Omental fat pad (tissue), 4 donors: Measurements from ENCODE around the gene GPR107. TPM values are rescaled to one million over a fixed set of nuclear protein-coding genes. Genes with fewer than 3 reads are reported as not detected.

Source experiments
- ATAC-seq: fragments of 150-250 bp; one replicate; pipeline ENCODE4 v1.9.1; 2016; ENCODE audit warnings: mild to moderate bottlenecking, moderate library complexity; ENCODE audit not compliant: low FRiP score
- DNase-seq: peaks from one replicate; pipeline ENCODE4 v3.0.0-alpha.2; 2019; ENCODE audit warnings: low spot score
- total RNA-seq, 4 donors: library from RNA; depleted of rRNA; stranded (reverse); fragments of >200 nt; gene quantifications; one replicate each; pipeline ENCODE4 v1.1.0, GENCODE V29; 2016
- TF ChIP-seq, protein P1 (sequence below), 3 donors: fragments of 450-650 bp; IDR thresholded peaks; one replicate each; pipeline ENCODE4 v1.5.1; 2016 to 2017; ENCODE audit warnings: antibody characterized with exemption in 3 of 3, mild to moderate bottlenecking in 3 of 3, moderate library complexity in 2 of 3

GPR107 gene
- total RNA-seq, 4 donors from 2014 or later, result 17.5 to 24.1 (median 20.0) TPM

DNA sequence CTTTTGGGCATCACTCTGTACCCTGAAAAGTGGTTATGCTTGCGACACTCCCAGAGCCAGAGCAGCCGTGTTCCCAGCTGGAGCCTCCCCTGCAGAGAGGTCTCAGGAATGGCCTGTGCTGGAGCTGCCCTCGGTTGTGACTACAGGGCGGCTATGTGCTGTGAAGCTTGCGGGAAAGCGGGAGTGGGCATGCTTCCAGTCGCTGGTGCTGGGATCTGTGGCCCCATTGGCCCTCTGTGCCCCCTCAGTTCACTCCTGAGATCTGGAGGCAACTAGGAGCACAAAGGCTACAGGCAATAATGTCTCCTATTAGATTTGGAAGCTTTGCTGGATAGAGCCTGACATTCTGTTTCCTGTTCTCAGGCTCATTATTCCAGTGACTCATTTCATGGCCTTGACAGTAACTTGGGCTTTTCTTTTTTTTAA, 56.9 kb downstream of the GPR107 start:
- DNase-seq (no peak), ATAC-seq (no peak)
- TF ChIP-seq, protein P1, sequence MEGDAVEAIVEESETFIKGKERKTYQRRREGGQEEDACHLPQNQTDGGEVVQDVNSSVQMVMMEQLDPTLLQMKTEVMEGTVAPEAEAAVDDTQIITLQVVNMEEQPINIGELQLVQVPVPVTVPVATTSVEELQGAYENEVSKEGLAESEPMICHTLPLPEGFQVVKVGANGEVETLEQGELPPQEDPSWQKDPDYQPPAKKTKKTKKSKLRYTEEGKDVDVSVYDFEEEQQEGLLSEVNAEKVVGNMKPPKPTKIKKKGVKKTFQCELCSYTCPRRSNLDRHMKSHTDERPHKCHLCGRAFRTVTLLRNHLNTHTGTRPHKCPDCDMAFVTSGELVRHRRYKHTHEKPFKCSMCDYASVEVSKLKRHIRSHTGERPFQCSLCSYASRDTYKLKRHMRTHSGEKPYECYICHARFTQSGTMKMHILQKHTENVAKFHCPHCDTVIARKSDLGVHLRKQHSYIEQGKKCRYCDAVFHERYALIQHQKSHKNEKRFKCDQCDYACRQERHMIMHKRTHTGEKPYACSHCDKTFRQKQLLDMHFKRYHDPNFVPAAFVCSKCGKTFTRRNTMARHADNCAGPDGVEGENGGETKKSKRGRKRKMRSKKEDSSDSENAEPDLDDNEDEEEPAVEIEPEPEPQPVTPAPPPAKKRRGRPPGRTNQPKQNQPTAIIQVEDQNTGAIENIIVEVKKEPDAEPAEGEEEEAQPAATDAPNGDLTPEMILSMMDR (IDR thresholded peaks at IDR 0.05), result no peak

DNA sequence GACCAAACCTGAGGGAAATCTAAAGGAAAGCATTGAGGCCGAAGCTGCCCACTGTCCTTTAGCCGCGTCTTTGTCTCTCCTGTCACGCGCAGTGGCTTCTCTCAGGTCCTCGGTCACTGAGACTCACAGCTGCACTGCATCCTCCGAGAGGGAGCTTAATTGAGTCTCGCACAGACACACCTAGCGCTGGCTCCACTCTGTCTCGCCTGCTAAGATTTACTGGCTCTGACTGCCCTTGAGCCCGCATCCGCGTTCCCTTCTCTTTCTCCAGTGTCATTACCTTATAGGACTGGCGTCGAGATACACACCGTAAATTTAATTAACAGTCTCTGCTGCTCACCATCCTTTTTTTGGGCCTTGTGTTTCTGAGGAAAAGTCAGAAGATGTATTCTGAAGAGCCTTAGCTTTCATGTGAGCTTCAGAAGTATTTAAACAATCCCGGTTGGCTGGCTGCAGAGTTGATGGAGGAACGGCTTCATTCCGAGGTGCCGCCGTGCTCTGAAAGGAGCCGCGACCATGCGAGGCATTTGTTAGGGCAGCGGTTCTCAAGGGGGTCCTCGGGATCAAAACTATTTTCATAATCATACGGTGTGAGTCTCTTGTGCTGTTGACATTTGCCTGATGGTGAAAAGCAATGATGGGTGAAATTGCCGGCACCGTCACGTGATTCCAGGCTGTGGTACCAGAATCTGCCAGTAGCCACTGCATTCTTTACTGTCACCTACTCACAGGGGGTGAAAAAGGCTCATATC, 58.3 kb downstream of the GPR107 start:
- DNase-seq (no peak), ATAC-seq (no peak)
- TF ChIP-seq, protein P1 (IDR thresholded peaks at IDR 0.05), result no peak

DNA sequence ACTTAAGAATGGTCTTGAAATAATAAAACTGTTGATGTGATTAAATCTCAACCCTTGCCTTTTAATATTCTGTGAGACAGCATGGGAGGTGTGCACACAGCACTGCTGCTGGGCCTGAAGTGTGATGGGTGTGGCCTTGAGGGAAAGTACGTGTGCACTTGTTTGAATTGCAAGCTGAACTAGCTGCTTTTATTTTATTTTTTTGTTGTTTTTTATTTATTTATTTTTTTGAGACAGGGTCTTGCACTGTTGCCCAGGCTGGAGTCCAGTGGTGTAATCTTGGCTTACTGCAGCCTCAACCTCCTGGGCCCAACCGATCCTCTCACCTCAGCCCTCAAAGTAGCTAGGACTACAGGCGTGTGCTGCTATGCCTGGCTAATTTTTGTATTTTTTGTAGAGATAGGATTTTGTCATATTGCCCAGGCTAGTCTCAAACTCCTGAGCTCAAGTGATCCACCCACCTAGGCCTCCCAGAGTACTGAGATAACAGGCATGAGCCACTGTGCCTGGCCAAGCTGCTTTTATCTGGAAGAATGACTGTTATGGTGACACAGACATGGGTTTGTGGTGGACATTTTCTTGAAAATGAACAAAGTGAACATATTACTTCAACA, 58.9 kb downstream of the GPR107 start:
- DNase-seq (no peak), ATAC-seq (no peak)
- TF ChIP-seq, protein P1 (IDR thresholded peaks at IDR 0.05), result no peak

DNA sequence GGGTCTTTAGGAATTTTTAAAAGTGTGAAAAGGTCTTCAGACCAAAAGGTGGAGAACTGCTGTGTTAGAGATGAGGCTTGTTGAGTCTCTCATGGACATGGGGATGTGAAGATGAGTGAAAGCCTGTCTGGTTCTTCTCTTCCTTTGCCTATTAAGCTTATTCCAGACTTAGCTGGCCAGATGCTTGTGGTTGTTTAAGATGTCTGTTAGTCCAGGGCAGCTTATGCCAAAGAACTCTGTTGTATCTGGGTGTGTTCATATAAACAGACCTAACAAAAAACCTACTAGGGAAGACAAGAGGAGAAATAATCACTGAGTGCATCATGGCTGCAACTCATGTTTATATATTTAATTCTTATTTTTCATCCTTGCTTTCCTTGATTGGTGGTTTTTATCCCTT, 61.0 kb downstream of the GPR107 start:
- ATAC-seq, result no peak
- TF ChIP-seq, protein P1 (IDR thresholded peaks at IDR 0.05), result no peak

DNA sequence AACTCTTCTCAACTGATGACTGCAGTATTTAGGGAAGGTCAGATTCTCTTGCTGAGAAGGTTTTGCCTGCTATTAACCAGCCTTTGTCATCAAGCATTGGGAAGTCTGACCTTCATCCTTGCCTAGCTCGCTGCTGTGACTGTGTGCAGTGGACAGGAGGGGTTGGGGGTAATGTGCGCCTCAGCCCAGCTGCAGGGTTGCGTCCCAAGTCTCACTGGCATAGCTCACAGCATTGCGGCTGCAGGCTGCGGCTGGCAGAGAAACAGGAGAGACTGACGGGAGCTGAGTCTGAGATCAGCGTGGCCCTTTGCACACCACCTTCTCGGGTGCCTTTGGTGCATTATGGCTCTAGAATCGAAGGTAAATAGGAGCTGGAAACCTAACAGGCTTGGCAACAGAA, 62.6 kb downstream of the GPR107 start:
- TF ChIP-seq, protein P1 (IDR thresholded peaks at IDR 0.05), result no peak
- no peak for ATAC-seq

More for the DNA sequence above, 61.0 kb downstream of the GPR107 start:
- DNase-seq, result no peak

DNA sequence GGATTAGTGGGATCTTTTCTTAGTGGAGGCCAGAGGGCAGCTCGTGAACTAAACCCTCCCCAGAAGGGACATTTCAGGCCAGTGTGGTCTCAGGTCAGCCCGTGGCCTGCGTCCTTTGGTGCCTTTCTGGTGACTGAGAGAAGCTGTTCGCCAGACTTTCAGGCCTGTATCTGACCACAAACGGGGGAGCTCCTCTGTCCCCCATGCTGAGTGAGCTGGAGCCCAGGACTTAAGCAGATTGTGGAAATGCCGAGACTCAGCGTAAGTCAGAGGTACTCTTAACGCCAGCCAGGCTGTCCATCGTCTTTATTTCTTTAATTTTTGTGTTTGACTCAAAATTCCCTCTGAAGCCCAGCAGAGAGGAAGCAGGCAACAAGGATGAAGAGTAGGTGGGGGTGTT, 63.7 kb downstream of the GPR107 start:
- no peak for DNase-seq
- ATAC-seq, result no peak

More for the DNA sequence above, 62.6 kb downstream of the GPR107 start:
- no peak for DNase-seq

More for the DNA sequence above, 63.7 kb downstream of the GPR107 start:
- TF ChIP-seq, protein P1 (IDR thresholded peaks at IDR 0.05), result no peak
